HK-2 (cell line): Measurements from ENCODE around the gene ZC3H14.
A peak's percentile ranks its signal among the peaks of the same experiment; 100 is the strongest.

Experiments used
- DNase-seq: peaks from one replicate; pipeline ENCODE4 v3.0.0-alpha.2; 2018; ENCODE audit not compliant: unreplicated experiment

Gene ZC3H14

GRCh38 chr14:88604212-88604611 lies 41.4 kb downstream of the ZC3H14 start:
- DNase-seq = no peak

GRCh38 chr14:88605594-88605993 lies 42.8 kb downstream of the ZC3H14 start:
- no peak for DNase-seq

GRCh38 chr14:88607829-88608228 lies 45.0 kb downstream of the ZC3H14 start:
- no peak for DNase-seq

- DNase-seq = no peak
Measured at GRCh38 chr14:88611878-88612277, 49.0 kb downstream of the ZC3H14 start.

- DNase-seq = no peak
Measured at GRCh38 chr14:88612981-88613380, 50.1 kb downstream of the ZC3H14 start.

- DNase-seq = peak; percentile 12
Measured at GRCh38 chr14:88613552-88614010, 50.7 kb downstream of the ZC3H14 start.

GRCh38 chr14:88614218-88614907 lies 51.5 kb downstream of the ZC3H14 start:
- DNase-seq = no peak

GRCh38 chr14:88616697-88617096 lies 53.9 kb downstream of the ZC3H14 start:
- DNase-seq = no peak

- no peak for DNase-seq
Measured at GRCh38 chr14:88617479-88617878, 54.6 kb downstream of the ZC3H14 start.

- no peak for DNase-seq
Measured at GRCh38 chr14:88618476-88618875, 55.6 kb downstream of the ZC3H14 start.

GRCh38 chr14:88621100-88621499 lies 58.3 kb downstream of the ZC3H14 start:
- DNase-seq = no peak

GRCh38 chr14:88625671-88626070 lies 62.8 kb downstream of the ZC3H14 start:
- DNase-seq = no peak

- DNase-seq = no peak
Measured at GRCh38 chr14:88628033-88628432, 65.2 kb downstream of the ZC3H14 start.

GRCh38 chr14:88628462-88628861 lies 65.6 kb downstream of the ZC3H14 start:
- no peak for DNase-seq

GRCh38 chr14:88630565-88630964 lies 67.7 kb downstream of the ZC3H14 start:
- peak; percentile 77 for DNase-seq

- DNase-seq = peak; percentile 38
Measured at GRCh38 chr14:88631091-88631490, 68.3 kb downstream of the ZC3H14 start.

- DNase-seq = no peak
Measured at GRCh38 chr14:88632512-88632911, 69.7 kb downstream of the ZC3H14 start.

GRCh38 chr14:88639221-88639620 lies 76.4 kb downstream of the ZC3H14 start:
- no peak for DNase-seq

- no peak for DNase-seq
Measured at GRCh38 chr14:88660056-88660455, 97.2 kb downstream of the ZC3H14 start.

GRCh38 chr14:88667555-88668273 lies 104.9 kb downstream of the ZC3H14 start:
- peak; percentile 57 for DNase-seq

GRCh38 chr14:88668448-88669116 lies 105.7 kb downstream of the ZC3H14 start:
- no peak for DNase-seq

GRCh38 chr14:88669346-88669745 lies 106.5 kb downstream of the ZC3H14 start:
- no peak for DNase-seq
